D341Med (cell line): ENCODE measurements around the gene CCDC88B.

Experiments used
- DNase-seq: peaks from one replicate; pipeline ENCODE4 v3.0.0; 2012; ENCODE audit warnings: low spot score

The CCDC88B gene

GRCh38 chr11:64382586-64382985 lies 42.6 kb downstream of the CCDC88B start:
- no peak for DNase-seq

GRCh38 chr11:64383580-64383979 lies 43.6 kb downstream of the CCDC88B start:
- no peak for DNase-seq

DNA sequence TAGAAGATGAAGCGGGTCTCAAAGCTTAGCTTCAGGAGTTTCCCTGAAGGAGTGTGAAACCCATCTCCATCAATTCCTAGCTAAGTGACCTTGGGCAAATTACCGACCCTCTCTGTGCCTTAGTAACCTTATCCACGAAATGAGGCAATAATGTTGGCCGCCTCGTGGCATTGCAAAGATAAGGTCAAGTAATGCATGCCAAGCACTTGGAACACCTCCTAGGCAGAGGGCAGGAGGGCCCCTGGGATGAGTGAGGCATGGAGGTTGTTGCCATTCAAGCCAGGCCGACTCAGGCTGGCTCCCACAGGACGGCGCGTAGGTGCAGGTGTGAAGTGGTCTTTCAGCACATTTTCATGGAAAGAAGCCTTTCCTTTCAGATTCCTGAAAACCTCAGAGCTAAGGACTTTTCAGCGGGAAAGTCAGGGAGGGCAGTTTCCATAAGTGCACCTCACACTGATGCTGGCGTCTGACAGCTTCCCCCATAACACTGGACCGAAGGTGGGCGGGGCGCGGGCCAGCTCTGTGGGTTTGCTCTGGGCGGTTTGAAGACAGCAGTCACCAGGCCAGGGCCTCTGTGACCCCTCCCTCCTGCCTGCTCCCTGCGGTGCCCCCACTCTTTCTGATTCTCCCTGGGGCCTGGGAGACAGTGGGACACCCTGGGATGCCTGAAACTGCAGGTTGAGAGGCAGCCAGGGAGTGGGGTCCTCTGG lies 44.2 kb downstream of the CCDC88B start:
- no peak for DNase-seq

GRCh38 chr11:64384981-64385944 lies 45.3 kb downstream of the CCDC88B start:
- DNase-seq: no peak

DNA sequence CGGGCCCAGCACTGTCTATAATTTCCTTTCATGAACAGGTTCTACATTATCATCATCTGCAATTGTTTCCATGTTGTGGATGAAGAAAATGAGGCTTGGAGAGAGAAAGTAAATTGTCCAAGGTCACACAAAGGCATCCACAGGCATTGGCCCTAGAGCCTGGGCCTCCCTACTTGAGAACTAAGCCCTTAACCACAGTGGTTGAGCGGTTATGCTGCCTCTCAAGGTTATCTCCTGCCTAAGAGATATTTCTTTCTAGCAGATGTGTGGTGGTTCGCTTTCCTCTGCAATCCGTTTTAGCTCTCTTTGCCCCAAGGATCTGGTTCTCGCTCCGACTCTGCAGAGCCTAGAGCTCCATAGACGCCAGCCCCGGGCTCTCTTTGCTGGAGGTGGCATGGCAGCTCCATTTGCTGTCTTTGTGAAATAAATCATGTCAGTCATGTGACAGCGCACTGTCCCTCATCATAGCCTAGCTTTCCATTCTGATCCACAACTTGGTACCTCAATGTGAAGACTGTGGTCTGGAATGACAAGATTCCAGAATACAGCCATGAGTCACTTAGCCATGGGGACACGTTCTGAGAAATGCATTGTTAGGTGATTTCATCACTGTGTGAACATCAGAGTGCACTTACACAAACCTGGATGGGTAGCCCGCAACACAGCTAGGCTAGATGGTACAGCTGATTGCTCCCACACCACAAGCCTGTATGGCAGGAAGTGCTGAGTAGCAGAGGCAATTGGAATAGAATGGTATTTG lies 46.1 kb downstream of the CCDC88B start:
- DNase-seq: no peak

GRCh38 chr11:64387916-64388315 lies 47.9 kb downstream of the CCDC88B start:
- no peak for DNase-seq

- no peak for DNase-seq
Observed at GRCh38 chr11:64388894-64389293, 48.9 kb downstream of the CCDC88B start.

- DNase-seq: no peak
Observed at GRCh38 chr11:64389851-64390250, 49.8 kb downstream of the CCDC88B start.

DNA sequence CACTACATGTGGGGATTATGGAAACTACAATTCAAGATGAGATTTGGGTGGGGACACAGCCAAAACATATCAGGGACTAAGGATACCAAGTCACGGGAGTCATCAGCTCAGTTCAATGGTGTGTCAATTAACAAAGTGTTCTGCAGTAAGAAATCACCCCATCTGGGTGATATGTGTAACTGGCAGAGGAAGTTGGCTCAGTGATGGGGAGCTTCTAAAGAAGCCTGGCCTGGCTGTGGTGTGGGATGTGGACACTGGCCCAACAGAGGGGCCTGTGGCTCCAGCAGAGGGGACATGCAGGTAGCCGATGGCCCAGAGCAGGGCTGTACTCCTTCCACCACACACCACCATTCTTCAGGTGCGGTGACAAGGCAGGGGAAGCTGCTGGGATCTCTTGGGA lies 50.6 kb downstream of the CCDC88B start:
- DNase-seq: no peak

DNA sequence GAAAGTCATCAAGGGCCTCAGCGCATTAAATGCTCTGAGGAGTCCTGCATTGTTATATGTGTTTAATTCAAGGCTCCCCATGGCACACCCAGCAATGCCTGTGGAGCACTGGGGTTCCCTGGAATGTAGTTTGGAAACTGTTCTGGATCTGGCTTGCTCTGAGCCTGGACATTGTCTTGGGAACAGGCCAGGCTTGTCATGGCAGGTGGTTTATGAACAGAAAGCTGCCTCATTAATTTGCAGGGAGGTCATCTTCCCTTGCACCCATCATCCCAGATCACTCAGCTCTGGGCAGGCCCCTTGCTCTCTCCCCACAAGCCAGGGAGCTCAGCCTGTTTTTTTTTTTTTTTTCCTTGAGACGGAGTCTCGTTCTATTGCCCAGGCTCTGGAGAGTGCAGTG lies 51.8 kb downstream of the CCDC88B start:
- no peak for DNase-seq

- no peak for DNase-seq
Observed at GRCh38 chr11:64395545-64396078, 55.6 kb downstream of the CCDC88B start.

DNA sequence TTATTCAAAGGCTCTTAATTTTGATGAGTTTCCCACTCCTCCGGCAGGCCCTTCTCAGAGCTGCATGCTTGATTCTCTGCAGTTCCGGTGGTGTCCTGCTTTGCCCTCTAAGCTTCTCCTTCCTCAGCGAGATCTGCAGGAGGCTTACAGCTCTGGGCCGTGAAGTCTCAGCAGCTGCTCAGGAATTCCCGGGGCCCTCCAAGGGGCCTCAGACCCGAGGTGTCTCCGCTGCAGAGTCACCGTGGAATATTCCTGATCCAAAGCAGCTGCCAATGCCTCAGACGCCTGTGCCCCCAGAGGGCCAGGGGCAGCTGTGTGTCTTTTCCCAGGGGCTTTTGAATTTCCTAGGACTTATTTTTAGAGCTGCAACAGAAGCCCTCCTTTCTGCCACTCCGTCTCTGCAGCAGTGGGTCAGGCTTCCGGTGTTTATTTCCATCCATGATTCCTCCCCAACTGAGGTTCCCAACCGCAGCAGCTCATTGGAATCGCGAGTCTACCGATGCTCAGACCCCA lies 56.1 kb downstream of the CCDC88B start:
- peak; percentile 83 for DNase-seq

GRCh38 chr11:64400102-64400501 lies 60.1 kb downstream of the CCDC88B start:
- no peak for DNase-seq

DNA sequence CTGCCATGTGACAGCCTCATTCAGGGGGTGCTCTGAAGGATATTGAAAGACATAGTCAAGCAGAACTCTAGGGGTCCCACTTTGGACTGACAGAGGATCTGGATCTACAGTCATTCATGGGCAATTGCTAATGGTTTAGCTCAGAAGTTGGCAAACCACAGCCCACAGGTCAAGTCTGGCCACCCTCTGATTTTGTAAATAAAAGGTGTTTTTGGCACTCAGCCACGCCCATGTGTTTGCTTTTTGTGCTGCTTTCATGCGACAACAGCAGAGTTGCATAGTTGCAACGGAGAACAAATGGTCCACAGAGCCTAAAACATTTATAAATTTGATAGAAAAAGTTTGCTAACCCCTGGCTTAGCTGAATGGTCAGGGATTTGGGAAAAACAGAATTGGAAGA lies 60.7 kb downstream of the CCDC88B start:
- no peak for DNase-seq

DNA sequence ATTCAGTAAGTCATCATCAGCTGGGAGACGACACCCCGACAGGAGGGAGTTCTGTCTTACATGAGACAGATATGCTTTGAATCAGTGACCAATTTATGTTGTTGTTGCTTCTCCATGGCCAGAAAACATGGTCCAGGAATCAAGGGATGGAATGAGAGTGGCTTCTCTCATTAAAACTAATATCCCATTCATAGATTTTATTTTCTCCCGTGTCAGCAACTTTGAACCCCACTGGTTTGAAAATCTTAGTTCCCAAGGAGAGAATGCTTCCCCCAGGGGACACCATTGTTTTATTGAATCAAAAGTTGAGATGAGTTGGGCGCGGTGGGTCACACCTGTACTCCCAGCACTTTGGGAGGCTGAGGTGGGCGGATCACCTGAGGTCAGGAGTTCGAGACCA lies 61.8 kb downstream of the CCDC88B start:
- DNase-seq: no peak

DNA sequence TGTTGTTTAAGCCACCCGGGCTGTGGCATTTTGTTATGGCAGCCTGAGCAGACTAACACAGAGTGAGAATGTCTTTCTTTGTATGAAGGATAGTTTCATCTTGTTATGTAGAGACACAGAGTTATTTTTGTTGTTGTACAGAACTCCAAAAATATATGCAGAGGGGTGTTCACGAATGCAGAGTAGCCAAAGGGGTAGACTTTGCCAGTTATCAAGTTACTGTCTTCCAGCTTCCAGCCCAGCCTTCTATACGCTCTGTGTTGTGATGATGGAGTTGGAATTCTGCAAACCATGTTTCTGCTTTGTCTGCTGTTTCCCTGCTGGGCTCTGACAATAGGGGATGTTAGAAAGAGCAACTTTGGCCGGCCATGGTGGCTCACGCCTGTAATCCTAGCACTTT lies 63.1 kb downstream of the CCDC88B start:
- DNase-seq: no peak

DNA sequence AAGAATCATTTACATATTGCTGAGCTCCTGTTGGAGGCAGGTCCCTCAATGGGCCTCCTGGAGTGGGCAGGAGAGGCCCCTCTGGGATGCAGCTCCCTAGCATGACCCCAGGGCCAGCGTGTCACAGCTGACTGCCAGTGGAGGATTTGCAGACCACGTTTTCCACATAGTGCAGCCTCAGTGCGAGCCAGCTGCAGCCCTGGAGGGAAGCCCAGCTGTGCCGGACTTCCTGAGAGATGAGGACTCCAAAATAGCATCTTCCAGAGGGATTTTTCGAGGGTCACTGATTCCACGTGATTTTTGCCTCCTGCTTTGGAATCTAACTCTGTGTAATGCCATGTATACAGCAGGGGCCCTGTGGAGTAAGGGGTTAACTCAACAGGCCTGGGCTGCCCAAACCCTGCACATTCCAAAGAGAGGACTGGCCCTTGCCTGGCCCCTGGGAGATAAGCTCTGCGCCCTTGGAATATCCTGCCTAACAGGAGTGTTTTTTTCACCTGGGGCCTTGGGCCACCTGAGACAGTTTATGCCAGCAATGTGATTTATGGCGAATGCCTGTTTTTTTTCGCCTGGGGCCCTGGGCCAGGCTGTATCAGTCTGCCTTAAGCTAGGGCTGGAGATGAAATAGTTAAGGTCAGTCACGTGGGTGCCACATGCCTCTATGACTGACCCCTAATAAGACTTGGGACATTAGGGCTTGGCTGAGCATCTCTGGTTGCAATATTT lies 66.4 kb downstream of the CCDC88B start:
- DNase-seq: no peak
